IMR-90 (cell line): ENCODE data around the gene KEAP1. TPM values are rescaled to one million over a fixed set of nuclear protein-coding genes. Genes with fewer than 3 reads are reported as not detected.
A peak's percentile ranks its signal among the peaks of the same experiment; 100 is the strongest.

Source experiments
- ATAC-seq: fragments of 200-7000 bp; cut with Tn5 transposase; 2 replicates; pipeline ENCODE4 v1.9.1; 2020; ENCODE audit warnings: low read depth, mild to moderate bottlenecking, moderate library complexity
- BruUV-seq: library from RNA; stranded (reverse); fragments of 400-500 nt; replicated peaks from 2 replicates; lab custom pipeline; 2021; lab: Mats Ljungman, UMichigan
- CTCF ChIA-PET: fragments of 300-600 bp; formaldehyde crosslinking; extraction: SDS; loops from one replicate; lab custom pipeline; 2021; ENCODE audit warnings: antibody characterized with exemption; lab: Yijun Ruan, JAX
- POLR2A ChIA-PET: fragments of 300-600 bp; sonication (Branson Sonifier 250); formaldehyde crosslinking; loops from one replicate; lab custom pipeline; 2022; ENCODE audit warnings: antibody characterized with exemption; ENCODE audit not compliant: unreplicated experiment; lab: Charles Lee
- DNase-seq: peaks from one replicate; pipeline ENCODE4 v3.0.0; 2013
- H2AFZ ChIP-seq: replicated peaks from 2 replicates; pipeline ENCODE3; 2013; ENCODE audit warnings: low read length, mild to moderate bottlenecking; ENCODE audit not compliant: poor library complexity
- H2AK5ac ChIP-seq: 2 replicates; pipeline ENCODE4 v1.6.1; 2013; ENCODE audit warnings: low read depth, low read length, inconsistent platforms
- H2AK9ac ChIP-seq: replicated peaks from 2 replicates; pipeline ENCODE3; 2013; ENCODE audit warnings: mild to moderate bottlenecking, low read depth, low read length, moderate library complexity; ENCODE audit not compliant: poor library complexity
- H2BK120ac ChIP-seq: 2 replicates; pipeline ENCODE4 v1.6.1; 2013; ENCODE audit warnings: low read depth, low read length, inconsistent platforms
- H2BK15ac ChIP-seq: 3 replicates; pipeline ENCODE4 v1.6.1; 2013; ENCODE audit warnings: low read depth, low read length, inconsistent platforms
- H2BK20ac ChIP-seq: 2 replicates; pipeline ENCODE4 v1.6.1; 2013; ENCODE audit warnings: low read depth, mild to moderate bottlenecking, inconsistent platforms, low read length, moderate library complexity
- H2BK5ac ChIP-seq: 2 replicates; pipeline ENCODE4 v1.6.1; 2013; ENCODE audit warnings: mild to moderate bottlenecking, low read depth, low read length, inconsistent platforms; ENCODE audit not compliant: poor library complexity, severe bottlenecking
- H3K14ac ChIP-seq: replicated peaks from 2 replicates; pipeline ENCODE4 v1.6.1; 2013; ENCODE audit warnings: low read depth, low read length, inconsistent platforms
- H3K18ac ChIP-seq: 2 replicates; pipeline ENCODE4 v1.6.1; 2013; ENCODE audit warnings: low read depth, low read length, control low read depth
- H3K23ac ChIP-seq: 2 replicates; pipeline ENCODE4 v1.6.1; 2013; ENCODE audit warnings: low read depth, low read length, inconsistent platforms
- H3K27ac ChIP-seq: 2 replicates; pipeline ENCODE4 v1.5.1; 2013; ENCODE audit warnings: mild to moderate bottlenecking, control low read depth, low read length; ENCODE audit not compliant: insufficient read depth
- H3K27me3 ChIP-seq: 2 replicates; pipeline ENCODE4 v1.6.1; 2013; ENCODE audit warnings: low read length; ENCODE audit not compliant: control insufficient read depth, insufficient read depth
- H3K36me3 ChIP-seq: 2 replicates; pipeline ENCODE4 v1.6.1; 2013; ENCODE audit warnings: low read length, mixed read lengths; ENCODE audit not compliant: control insufficient read depth, insufficient read depth
- H3K4ac ChIP-seq: 2 replicates; pipeline ENCODE4 v1.6.1; 2013; ENCODE audit warnings: low read depth, low read length, inconsistent platforms
- H3K4me1 ChIP-seq: 2 replicates; pipeline ENCODE4 v1.6.1; 2013; ENCODE audit warnings: low read length, mixed read lengths; ENCODE audit not compliant: control insufficient read depth, insufficient read depth
- H3K4me2 ChIP-seq: 2 replicates; pipeline ENCODE4 v1.6.1; 2013; ENCODE audit warnings: low read depth, mild to moderate bottlenecking, control low read depth, low read length, moderate library complexity
- H3K4me3 ChIP-seq: 2 replicates; pipeline ENCODE4 v1.5.1; 2013; ENCODE audit warnings: low read depth, mild to moderate bottlenecking, control low read depth, low read length, moderate library complexity; ENCODE audit not compliant: insufficient read depth
- H3K56ac ChIP-seq: 2 replicates; pipeline ENCODE4 v1.6.1; 2013; ENCODE audit warnings: low read length, inconsistent platforms; ENCODE audit not compliant: insufficient read depth; ENCODE audit errors: extremely low read depth
- H3K79me1 ChIP-seq, 2 experiments: 2 replicates each; pipeline ENCODE4 v1.6.1; 2013; ENCODE audit warnings: low read length in 2 of 2, inconsistent platforms in 1 of 2, low read depth in 1 of 2
- H3K9ac ChIP-seq: 2 replicates; pipeline ENCODE4 v1.6.1; 2013; ENCODE audit warnings: low read depth, low read length, control low read depth
- H3K9me1 ChIP-seq: 2 replicates; pipeline ENCODE4 v1.6.1; 2013; ENCODE audit warnings: low read length, inconsistent platforms; ENCODE audit not compliant: insufficient read depth
- H3K9me3 ChIP-seq: 2 replicates; pipeline ENCODE4 v1.6.1; 2013; ENCODE audit warnings: low read length; ENCODE audit not compliant: control insufficient read depth, insufficient read depth
- H4K20me1 ChIP-seq: 2 replicates; pipeline ENCODE4 v1.6.1; 2013; ENCODE audit warnings: low read length, inconsistent platforms; ENCODE audit not compliant: insufficient read depth
- H4K5ac ChIP-seq: 2 replicates; pipeline ENCODE4 v1.6.1; 2013; ENCODE audit warnings: mild to moderate bottlenecking, low read depth, low read length, control low read depth
- H4K8ac ChIP-seq, 2 experiments: 2 replicates each; pipeline ENCODE4 v1.6.1; 2013; ENCODE audit warnings: low read depth in 2 of 2, low read length in 2 of 2, control low read depth in 1 of 2, inconsistent platforms in 1 of 2
- H4K91ac ChIP-seq: 2 replicates; pipeline ENCODE4 v1.6.1; 2013; ENCODE audit warnings: low read depth, low read length, inconsistent platforms; ENCODE audit not compliant: insufficient read depth
- BHLHE40 ChIP-seq: fragments of 150-350 bp; IDR thresholded peaks from 2 replicates; pipeline ENCODE4 v1.6.1; 2016; ENCODE audit warnings: mild to moderate bottlenecking, low read depth, low read length
- CEBPB ChIP-seq: IDR thresholded peaks from 2 replicates; pipeline ENCODE4 v1.6.1; 2012; ENCODE audit warnings: low read depth, low read length, improper control_type of control experiment
- CHD1 ChIP-seq: IDR thresholded peaks from 2 replicates; pipeline ENCODE4 v1.6.1; 2012; ENCODE audit warnings: low read depth, low read length, improper control_type of control experiment
- ELK1 ChIP-seq: fragments of 150-350 bp; IDR thresholded peaks from 2 replicates; pipeline ENCODE4 v1.6.1; 2016; ENCODE audit warnings: low read depth, mild to moderate bottlenecking, low read length, moderate library complexity, borderline replicate concordance
- FOS ChIP-seq: fragments of 150-350 bp; IDR thresholded peaks from 2 replicates; pipeline ENCODE4 v1.6.1; 2016; ENCODE audit warnings: low read depth, low read length
- MAFK ChIP-seq: IDR thresholded peaks from 2 replicates; pipeline ENCODE4 v1.6.1; 2012; ENCODE audit warnings: low read depth, low read length, improper control_type of control experiment
- MAZ ChIP-seq: IDR thresholded peaks from 2 replicates; pipeline ENCODE4 v1.6.1; 2012; ENCODE audit warnings: low read depth, mild to moderate bottlenecking, low read length, improper control_type of control experiment, moderate library complexity, borderline replicate concordance
- MXI1 ChIP-seq: IDR thresholded peaks from 2 replicates; pipeline ENCODE4 v1.6.1; 2012; ENCODE audit warnings: low read depth, mild to moderate bottlenecking, low read length, moderate library complexity, borderline replicate concordance
- NFE2L2 ChIP-seq: fragments of 150-350 bp; IDR thresholded peaks from 2 replicates; pipeline ENCODE4 v1.6.1; 2016; ENCODE audit warnings: low read depth, mild to moderate bottlenecking, low read length
- POLR2A ChIP-seq: IDR thresholded peaks from 2 replicates; pipeline ENCODE4 v1.6.1; 2012; ENCODE audit warnings: mild to moderate bottlenecking, low read depth, low read length
- RAD21 ChIP-seq: IDR thresholded peaks from 2 replicates; pipeline ENCODE4 v1.6.1; 2012; ENCODE audit warnings: low read length, improper control_type of control experiment
- RCOR1 ChIP-seq: IDR thresholded peaks from 2 replicates; pipeline ENCODE4 v1.6.1; 2012; ENCODE audit warnings: mild to moderate bottlenecking, low read length, improper control_type of control experiment; ENCODE audit not compliant: insufficient replicate concordance
- RFX5 ChIP-seq: IDR thresholded peaks from 2 replicates; pipeline ENCODE4 v1.8.0; 2012; ENCODE audit warnings: low read depth, mild to moderate bottlenecking, low read length, moderate library complexity
- SMC3 ChIP-seq: fragments of 150-350 bp; IDR thresholded peaks from 2 replicates; pipeline ENCODE4 v1.6.1; 2016; ENCODE audit warnings: low read depth, mild to moderate bottlenecking, antibody characterized with exemption, low read length, moderate library complexity
- WGBS, 2 experiments: methylation state at CpG; one replicate each; pipeline versions ENCODE4 v1.1.5 to v1.1.7; 2013; ENCODE audit warnings: missing lambda C conversion rate in 2 of 2; ENCODE audit not compliant: insufficient read length in 1 of 2; ENCODE audit errors: extremely low coverage in 2 of 2; 5-methylcytosine and 5-hydroxymethylcytosine counted together
- dilution Hi-C: fragments of 300-500 bp; cut with HindIII; formaldehyde crosslinking; loops from one replicate; pipeline ENCODE4 v1.14.3; 2018; ENCODE audit warnings: low sequenced_read_pairs; ENCODE audit not compliant: unreplicated experiment
- in situ Hi-C: fragments of 300-500 bp; cut with MboI; formaldehyde crosslinking; loops from 3 replicates; pipeline ENCODE4 v1.14.3; 2019; ENCODE audit warnings: low sequenced_read_pairs, inconsistent platforms, mixed read lengths
- intact Hi-C: fragments of 100-400 bp; cut with micrococcal nuclease; formaldehyde crosslinking; loops from 2 replicates; pipeline ENCODE4 v1.10.0; 2022
- polyA plus RNA-seq, 3 experiments: library from polyadenylated mRNA; depleted of rRNA; stranded (reverse); fragments of >200 nt; gene quantifications; 2 replicates each; pipeline ENCODE4 v1.2.3, GENCODE V29; 2012; ENCODE audit warnings: low replicate concordance in 1 of 3
- total RNA-seq: library from RNA; depleted of rRNA; stranded (reverse); fragments of >200 nt; gene quantifications from 2 replicates; pipeline ENCODE4 v1.2.3, GENCODE V29; 2012
- TF ChIP-seq, protein P1 (sequence below): fragments of 150-350 bp; IDR thresholded peaks from 2 replicates; pipeline ENCODE4 v1.6.1; 2017; ENCODE audit warnings: mild to moderate bottlenecking, antibody characterized with exemption, low read length, low read depth
- TF ChIP-seq, protein P2 (sequence below): conservative IDR thresholded peaks from 2 replicates; pipeline ENCODE4 v1.5.1; 2012; ENCODE audit warnings: mild to moderate bottlenecking, low read depth, low read length, improper control_type of control experiment

KEAP1 gene
- total and polyA plus RNA-seq, 2 of the 4 experiments (the other 2 are of a cell fraction), result 63.4 to 81.6 TPM

GRCh38 chr19:10544242-10544752, 41.1 kb upstream of the KEAP1 start:
- Histone ChIP-seq H2BK20ac (no peak overlapping the region), H3K9me3 (no peaks in the 10 kb centered on the region), H3K9me1 (peaks cover 13% of the 10 kb centered on the region; the same call in 1 of the 2 replicates), H3K4me1 (peaks cover 5% of the 10 kb centered on the region; the same call in 1 of the 2 replicates), H2BK120ac (no peak overlapping the region), H3K14ac (peak overlapping the region; percentile 66; the same call in 1 of the 2 replicates), H3K27ac (peak overlapping the region; percentile 73), H2BK15ac (no peak overlapping the region), H3K27me3 (no peaks in the 10 kb centered on the region; the same call in 1 of the 2 replicates), H3K36me3 (peaks cover 20% of the 10 kb centered on the region), H2AK5ac (peak overlapping the region; percentile 83), H3K9ac (peak overlapping the region; percentile 79), H2AK9ac (peak overlapping the region; percentile 97), H3K56ac (peak overlapping the region; percentile 39; the same call in 1 of the 2 replicates), H3K4me2 (peak overlapping the region; percentile 96), H3K4me3 (peak overlapping the region; percentile 97), H3K23ac (peak overlapping the region; percentile 51; the same call in 1 of the 2 replicates), H4K8ac (peak overlapping the region; percentile 79 to 83; a peak in 3 of 4 replicates), H4K91ac (no peak overlapping the region; the same call in 1 of the 2 replicates), H4K5ac (peak overlapping the region; percentile 36; the same call in 1 of the 2 replicates), H4K20me1 (peaks cover 10% of the 10 kb centered on the region), H3K79me1 (peaks cover 20 to 41% of the 10 kb centered on the region in 2 experiments), H3K18ac (no peak overlapping the region), H2BK5ac (peak overlapping the region; percentile 54), H2AFZ (peak overlapping the region; percentile 96), H3K4ac (peak overlapping the region; percentile 65)
- dilution Hi-C loops (no loop called here), in situ Hi-C loops (no loop called here), intact Hi-C loops (no loop called here)
- CTCF ChIA-PET, result no interaction called here
- POLR2A ChIA-PET, result no interaction called here
- BruUV-seq, result no TSS peak
- ATAC-seq (peak; percentile 6), DNase-seq (no peak)
- TF ChIP-seq, protein P1, sequence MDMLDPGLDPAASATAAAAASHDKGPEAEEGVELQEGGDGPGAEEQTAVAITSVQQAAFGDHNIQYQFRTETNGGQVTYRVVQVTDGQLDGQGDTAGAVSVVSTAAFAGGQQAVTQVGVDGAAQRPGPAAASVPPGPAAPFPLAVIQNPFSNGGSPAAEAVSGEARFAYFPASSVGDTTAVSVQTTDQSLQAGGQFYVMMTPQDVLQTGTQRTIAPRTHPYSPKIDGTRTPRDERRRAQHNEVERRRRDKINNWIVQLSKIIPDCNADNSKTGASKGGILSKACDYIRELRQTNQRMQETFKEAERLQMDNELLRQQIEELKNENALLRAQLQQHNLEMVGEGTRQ, result no peak
- TF ChIP-seq MAFK (no peak), RAD21 (no peak), POLR2A (no peak), NFE2L2 (no peak), CEBPB (no peak), ELK1 (no peak), FOS (no peak), MXI1 (no peak), SMC3 (no peak), RFX5 (no peak), RCOR1 (no peak), BHLHE40 (no peak), MAZ (no peak), CHD1 (no peak)
- TF ChIP-seq, protein P2, sequence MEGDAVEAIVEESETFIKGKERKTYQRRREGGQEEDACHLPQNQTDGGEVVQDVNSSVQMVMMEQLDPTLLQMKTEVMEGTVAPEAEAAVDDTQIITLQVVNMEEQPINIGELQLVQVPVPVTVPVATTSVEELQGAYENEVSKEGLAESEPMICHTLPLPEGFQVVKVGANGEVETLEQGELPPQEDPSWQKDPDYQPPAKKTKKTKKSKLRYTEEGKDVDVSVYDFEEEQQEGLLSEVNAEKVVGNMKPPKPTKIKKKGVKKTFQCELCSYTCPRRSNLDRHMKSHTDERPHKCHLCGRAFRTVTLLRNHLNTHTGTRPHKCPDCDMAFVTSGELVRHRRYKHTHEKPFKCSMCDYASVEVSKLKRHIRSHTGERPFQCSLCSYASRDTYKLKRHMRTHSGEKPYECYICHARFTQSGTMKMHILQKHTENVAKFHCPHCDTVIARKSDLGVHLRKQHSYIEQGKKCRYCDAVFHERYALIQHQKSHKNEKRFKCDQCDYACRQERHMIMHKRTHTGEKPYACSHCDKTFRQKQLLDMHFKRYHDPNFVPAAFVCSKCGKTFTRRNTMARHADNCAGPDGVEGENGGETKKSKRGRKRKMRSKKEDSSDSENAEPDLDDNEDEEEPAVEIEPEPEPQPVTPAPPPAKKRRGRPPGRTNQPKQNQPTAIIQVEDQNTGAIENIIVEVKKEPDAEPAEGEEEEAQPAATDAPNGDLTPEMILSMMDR, result no peak
- WGBS, 2 experiments, result 20% methylated on average over 10 of the region's 22 CpGs; no CpG with 5 or more reads in 1 of the 2 experiments
